HEK293T (cell line): ENCODE data around the gene CSNK1E.

Experiments
- BHLHE40 ChIP-seq: fragments of 450-650 bp; IDR thresholded peaks from 2 replicates; pipeline ENCODE4 v1.6.1; 2016; ENCODE audit warnings: mild to moderate bottlenecking, moderate library complexity, borderline replicate concordance
- FOXA1 ChIP-seq: fragments of 450-650 bp; IDR thresholded peaks from 2 replicates; pipeline ENCODE4 v1.6.1; 2016; ENCODE audit warnings: mild to moderate bottlenecking
- NFRKB ChIP-seq: fragments of 450-650 bp; IDR thresholded peaks from 2 replicates; pipeline ENCODE4 v1.6.1; 2016; ENCODE audit warnings: mild to moderate bottlenecking, moderate library complexity

DNA sequence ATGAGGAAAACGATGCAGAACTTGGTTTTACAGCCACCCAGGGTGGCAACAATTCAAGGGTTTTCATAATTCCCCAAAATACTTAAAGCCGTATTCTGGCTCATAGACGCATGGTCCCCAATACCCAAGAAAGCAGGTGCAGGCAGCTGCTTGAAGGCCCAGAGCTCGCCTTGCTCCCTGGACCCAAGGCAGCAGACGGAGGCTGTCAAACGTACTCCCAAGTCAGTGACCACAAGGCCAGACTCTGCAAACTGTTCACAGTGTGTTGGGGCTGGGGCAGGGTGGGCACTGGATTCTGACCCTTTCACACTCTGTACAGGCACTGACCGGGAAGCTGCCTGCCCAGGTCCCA lies 65.9 kb downstream of the CSNK1E start:
- TF ChIP-seq NFRKB (no peak), FOXA1 (no peak), BHLHE40 (no peak)
